ENCODE data around the gene SMIM22. TPM values are rescaled to one million over a fixed set of nuclear protein-coding genes. Genes with fewer than 3 reads are reported as not detected.

SMIM22 gene
- total and polyA plus RNA-seq, 2 of the 8 experiments (the other 6 are each of a cell fraction or from before 2014, with no cell fraction given): not detected

DNA sequence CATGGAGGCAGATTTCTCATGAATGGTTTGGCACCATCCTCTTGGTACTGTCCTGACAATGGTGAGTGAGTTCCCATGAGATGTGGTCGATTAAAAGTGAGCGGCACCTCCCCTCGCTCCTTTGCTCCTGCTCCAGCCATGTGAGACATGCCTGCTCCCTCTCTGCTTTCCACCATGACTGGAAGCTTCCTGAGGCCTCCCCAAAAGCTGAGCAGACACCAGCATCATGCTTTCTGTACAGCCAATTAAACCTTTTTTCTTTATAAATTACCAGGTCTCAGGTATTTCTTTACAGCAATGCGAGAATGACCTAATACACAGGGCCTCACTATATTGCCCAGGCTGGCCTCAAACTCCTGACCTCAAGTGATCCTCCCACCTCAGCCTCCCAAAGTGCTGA is 40.3 kb upstream of the SMIM22 start:
- ChIA-PET CTCF (ENCODE audit: partially characterized antibody) (no interaction called here), POLR2A (ENCODE audit: partially characterized antibody) (interaction anchor here (1.4 kb wide), 1 partner anchor 12 kb away, joined by 3 read pairs; no protein-coding TSS in a partner anchor)
- Histone ChIP-seq H3K9me3 (ENCODE audit: insufficient read depth in 2 of 2, low read depth in 1 of 2, low read length in 1 of 2) (peaks cover 0 to 5% of the 10 kb centered on the region in 2 experiments; a peak in 1 of 4 replicates), H4K5ac (ENCODE audit: insufficient read length, low read depth, low read length) (no peak overlapping the region), H4K8ac (ENCODE audit: extremely low read depth, insufficient read depth, low read length) (no peak overlapping the region), H3K4me2 (ENCODE audit: insufficient read depth in 1 of 2, low read depth in 2 of 2, low read length in 2 of 2) (no peak overlapping the region), H2AK5ac (ENCODE audit: low read depth, low read length) (no peak overlapping the region), H3K27me3 (replicated peaks in 1 of 4; ENCODE audit: control insufficient read depth in 3 of 4, extremely low read depth in 1 of 4, insufficient read depth in 3 of 4, low read length in 3 of 4) (no peaks in the 10 kb centered on the region), H3K18ac (ENCODE audit: extremely low read depth, low read length) (no peak overlapping the region), H4K20me1 (replicated peaks in 1 of 2; ENCODE audit: control insufficient read depth in 1 of 2, insufficient read depth in 2 of 2, low read length in 2 of 2) (peaks cover 2 to 3% of the 10 kb centered on the region in 2 experiments), H3K23ac (ENCODE audit: insufficient read length) (no peak overlapping the region), H3K4me1 (replicated peaks in 1 of 4; ENCODE audit: control insufficient read depth in 3 of 4, insufficient read depth in 4 of 4, low read length in 3 of 4) (no peaks in the 10 kb centered on the region), H3K56ac (replicated peaks; ENCODE audit: insufficient read length, low read depth, low read length) (no peak overlapping the region), H2BK5ac (ENCODE audit: low read depth, low read length) (no peak overlapping the region), H3K79me1 (ENCODE audit: low read depth, low read length) (no peaks in the 10 kb centered on the region; the same call in none of the 2 replicates), H2BK15ac (ENCODE audit: low read length) (no peak overlapping the region), H2BK20ac (ENCODE audit: low read length) (no peak overlapping the region), H3K4ac (replicated peaks; ENCODE audit: insufficient read length, low read depth, low read length) (no peak overlapping the region), H3K79me2 (ENCODE audit: control insufficient read depth in 1 of 2, insufficient read depth in 2 of 2, low read length in 2 of 2) (no peaks in the 10 kb centered on the region), H3K36me3 (ENCODE audit: control insufficient read depth in 2 of 4, insufficient read depth in 4 of 4, low read length in 3 of 4) (peaks cover 8 to 45% (median 32%) of the 10 kb centered on the region in 4 experiments; a peak in 6 of 8 replicates), H2AFZ (ENCODE audit: low read length) (no peak overlapping the region), H2BK120ac (replicated peaks; ENCODE audit: low read depth, low read length) (no peak overlapping the region), H3K4me3 (ENCODE audit: extremely low read depth in 1 of 4, insufficient read depth in 2 of 4, low read depth in 3 of 4, low read length in 4 of 4) (no peak overlapping the region), H2BK12ac (ENCODE audit: low read depth, low read length) (no peak overlapping the region), H3K23me2 (ENCODE audit: low read depth, low read length) (no peaks in the 10 kb centered on the region), H3K9ac (replicated peaks in 1 of 4; ENCODE audit: extremely low read depth in 1 of 4, low read depth in 3 of 4, low read length in 3 of 4) (no peak overlapping the region), H3K14ac (ENCODE audit: insufficient read length) (no peak overlapping the region), H3K27ac (ENCODE audit: low read depth, low read length) (no peak overlapping the region), H4K91ac (replicated peaks; ENCODE audit: insufficient read length, low read length) (no peak overlapping the region)
- DNase-seq (ENCODE audit: low read depth in 1 of 2, low spot score in 2 of 2): no peak
- FAIRE-seq: no peak
- 96% methylated on average over 4 of the region's 4 CpGs; no CpG with 5 or more reads in 1 of the 2 experiments for WGBS, 2 experiments (ENCODE audit: extremely low coverage in 1 of 2, insufficient coverage in 1 of 2, insufficient read length in 1 of 2, insufficient replicate concordance in 2 of 2, low coverage in 1 of 2, low lambda C conversion rate in 2 of 2, missing lambda C conversion rate in 1 of 2)
- no peak for TF ChIP-seq KDM4A (IDR thresholded peaks at IDR 0.05; ENCODE audit: low read depth, low read length, severe bottlenecking)
- TF ChIP-seq POU5F1 (IDR thresholded peaks at IDR 0.05; ENCODE audit: low read depth, low read length): no peak
- no peak for TF ChIP-seq HDAC2 (IDR thresholded peaks at IDR 0.05; ENCODE audit: borderline replicate concordance in 1 of 2, low read depth in 2 of 2, low read length in 2 of 2)
- TF ChIP-seq CBX8 (IDR thresholded peaks at IDR 0.05; ENCODE audit: borderline replicate concordance, low read depth, low read length): no peak
- TF ChIP-seq GTF2F1 (IDR thresholded peaks at IDR 0.05; ENCODE audit: borderline replicate concordance, low read depth, low read length): no peak
- TF ChIP-seq CHD2 (IDR thresholded peaks at IDR 0.05; ENCODE audit: low read length): no peak
- TF ChIP-seq RXRA (IDR thresholded peaks at IDR 0.05; ENCODE audit: insufficient read depth, low read depth, low read length): no peak
- TF ChIP-seq BACH1 (IDR thresholded peaks at IDR 0.05; ENCODE audit: low read length): no peak
- TF ChIP-seq CREB1 (IDR thresholded peaks at IDR 0.05): no peak

All from H1 (cell line).